Esophagus squamous epithelium (tissue), 4 donors: ENCODE results near the gene TLE6.

Experiments
- CTCF ChIP-seq, 6 experiments: fragments of 450-650 bp in 4 of 6; fragments of 200-600 bp in 2 of 6; sonication (generic) in 2 of 6; IDR thresholded peaks; one replicate each; pipeline ENCODE4 v1.5.1; 2016 to 2019; ENCODE audit warnings: antibody characterized with exemption in 6 of 6, mild to moderate bottlenecking in 4 of 6, moderate library complexity in 4 of 6
- POLR2A ChIP-seq, 4 donors: fragments of 450-650 bp; IDR thresholded peaks; one replicate each; pipeline ENCODE4 v1.6.1; 2017; ENCODE audit warnings: antibody characterized with exemption in 4 of 4, mild to moderate bottlenecking in 4 of 4, moderate library complexity in 3 of 4

DNA sequence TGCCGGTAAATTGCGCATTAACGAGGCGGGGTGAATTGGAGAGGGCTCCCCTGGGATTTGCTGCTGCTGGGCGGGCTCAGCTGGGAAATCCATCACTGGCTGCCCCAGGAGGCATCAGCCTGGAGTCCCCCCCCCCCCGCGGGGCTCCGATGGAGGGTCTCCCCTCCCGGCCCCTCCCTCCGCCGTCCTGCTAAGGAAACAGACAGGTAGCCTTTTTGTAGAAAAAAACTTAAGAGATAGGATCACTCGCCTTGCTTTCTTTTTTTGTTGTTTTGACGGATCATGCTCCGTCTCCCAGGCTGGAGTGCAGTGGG is 6.8 kb downstream of the TLE6 start:
- TF ChIP-seq CTCF (IDR thresholded peaks at IDR 0.05) (no peak), POLR2A (IDR thresholded peaks at IDR 0.05) (no peak)
